B cell (primary cell): Measurements from ENCODE around the gene SEC22B. TPM values are rescaled to one million over a fixed set of nuclear protein-coding genes. Genes with fewer than 3 reads are reported as not detected.
"Not testable (repeated sequence)": the region's sequence is repeated elsewhere in the genome, so short reads cannot be mapped to it uniquely, and the experiment has no call there.

Experiments used
- ATAC-seq: fragments of 200-7000 bp; cut with Tn5 transposase; one replicate; pipeline ENCODE4 v1.10.0; 2021; ENCODE audit warnings: low read depth, mild to moderate bottlenecking, moderate number of reproducible peaks, moderate library complexity
- CTCF ChIA-PET: fragments of 350-600 bp; sonication (Branson Sonifier 250); formaldehyde crosslinking; loops from one replicate; lab custom pipeline; 2021; ENCODE audit warnings: antibody characterized with exemption, inconsistent platforms; lab: Charles Lee
- POLR2A ChIA-PET: fragments of 350-600 bp; sonication (Branson Sonifier 250); formaldehyde crosslinking; loops from one replicate; lab custom pipeline; 2021; ENCODE audit warnings: antibody characterized with exemption; lab: Charles Lee
- DNase-seq: peaks from one replicate; pipeline ENCODE4 v3.0.0; 2013
- H2AFZ ChIP-seq: 2 replicates; pipeline ENCODE4 v1.6.1; 2012; ENCODE audit warnings: mild to moderate bottlenecking, low read depth, low read length; ENCODE audit not compliant: insufficient read depth, poor library complexity, severe bottlenecking
- H3K27ac ChIP-seq, 2 donors: 1 replicate in 1 of 2; 2 replicates in 1 of 2; pipeline ENCODE4 v1.5.1; 2012 to 2013; ENCODE audit warnings: low read length in 2 of 2, mild to moderate bottlenecking in 2 of 2, moderate library complexity in 1 of 2
- H3K27me3 ChIP-seq, 4 experiments: fragments of 200-600 bp in 1 of 4; sonication (generic) in 1 of 4; replicated peaks in 1 of 4; 1 replicate in 2 of 4; 2 replicates in 2 of 4; pipeline versions ENCODE4 v1.6.1 to v1.7.0; 2013 to 2016; ENCODE audit warnings: low read length in 3 of 4, mild to moderate bottlenecking in 2 of 4, mixed read lengths in 1 of 4, moderate library complexity in 1 of 4; ENCODE audit not compliant: insufficient read depth in 4 of 4, control insufficient read depth in 3 of 4; ENCODE audit errors: control extremely low read depth in 1 of 4
- H3K36me3 ChIP-seq, 2 experiments: replicated peaks in 1 of 2; 1 replicate in 1 of 2; 2 replicates in 1 of 2; pipeline versions ENCODE4 v1.6.1 to v1.7.1; 2013; ENCODE audit warnings: low read length in 1 of 2; ENCODE audit not compliant: insufficient read depth in 2 of 2, control insufficient read depth in 1 of 2; ENCODE audit errors: control extremely low read depth in 1 of 2, extremely low read depth in 1 of 2
- H3K4me1 ChIP-seq, 2 donors: fragments of 200-600 bp in 1 of 2; sonication (generic) in 1 of 2; 1 replicate in 1 of 2; 2 replicates in 1 of 2; pipeline versions ENCODE4 v1.5.1 to v1.6.1; 2013 to 2017; ENCODE audit warnings: low read length in 2 of 2; ENCODE audit not compliant: control insufficient read depth in 2 of 2, insufficient read depth in 2 of 2
- H3K4me2 ChIP-seq: replicated peaks from 2 replicates; pipeline ENCODE3; 2012; ENCODE audit warnings: mild to moderate bottlenecking, low read depth, low read length; ENCODE audit not compliant: poor library complexity, severe bottlenecking
- H3K4me3 ChIP-seq, 5 experiments: fragments of 200-600 bp in 1 of 5; sonication (generic) in 1 of 5; 1 replicate in 3 of 5; 2 replicates in 2 of 5; pipeline versions ENCODE4 v1.5.1 to v1.7.0; 2011 to 2016; ENCODE audit warnings: low read length in 4 of 5, mild to moderate bottlenecking in 4 of 5, low read depth in 2 of 5, control low read depth in 1 of 5, moderate library complexity in 1 of 5; ENCODE audit not compliant: insufficient read depth in 1 of 5; ENCODE audit errors: control extremely low read depth in 1 of 5, extremely low read depth in 1 of 5
- H3K79me2 ChIP-seq: fragments of 200-600 bp; sonication (generic); one replicate; pipeline ENCODE4 v1.6.0; 2016; ENCODE audit warnings: low read length; ENCODE audit not compliant: control insufficient read depth, insufficient read depth
- H3K9ac ChIP-seq: fragments of 200-600 bp; sonication (generic); 2 replicates; pipeline ENCODE4 v1.6.1; 2017; ENCODE audit warnings: mild to moderate bottlenecking, low read length, moderate library complexity
- H3K9me3 ChIP-seq, 3 donors: one replicate each; pipeline versions ENCODE4 v1.6.1 to v1.7.1; 2013; ENCODE audit warnings: low read length in 2 of 3; ENCODE audit not compliant: control insufficient read depth in 2 of 3, insufficient read depth in 1 of 3; ENCODE audit errors: control extremely low read depth in 1 of 3
- H4K20me1 ChIP-seq: 2 replicates; pipeline ENCODE4 v1.6.0; 2012; ENCODE audit warnings: mild to moderate bottlenecking, low read length; ENCODE audit not compliant: insufficient read depth, control insufficient read depth, poor library complexity, severe bottlenecking
- H3K27ac Mint-ChIP-seq: one replicate; pipeline ENCODE4 v1.8.0; 2021; ENCODE audit warnings: mixed read lengths
- H3K27me3 Mint-ChIP-seq: one replicate; pipeline ENCODE4 v1.8.0; 2021; ENCODE audit warnings: mixed read lengths
- H3K4me1 Mint-ChIP-seq: one replicate; pipeline ENCODE4 v1.8.0; 2021; ENCODE audit warnings: mixed read lengths
- H3K4me3 Mint-ChIP-seq: one replicate; pipeline ENCODE4 v1.8.0; 2021; ENCODE audit warnings: mixed read lengths
- H3K9me3 Mint-ChIP-seq: one replicate; pipeline ENCODE4 v1.8.0; 2022; ENCODE audit warnings: mixed read lengths; ENCODE audit not compliant: insufficient read depth
- WGBS: methylation state at CpG from one replicate; pipeline ENCODE4 v1.1.5; 2013; ENCODE audit warnings: missing lambda C conversion rate; ENCODE audit not compliant: insufficient coverage; 5-methylcytosine and 5-hydroxymethylcytosine counted together
- intact Hi-C: fragments of 100-400 bp; cut with micrococcal nuclease; formaldehyde crosslinking; loops from one replicate; pipeline ENCODE4 v1.10.0; 2022
- polyA plus RNA-seq: library from polyadenylated mRNA; depleted of rRNA; stranded (reverse); fragments of >200 nt; gene quantifications from 2 replicates; pipeline ENCODE4 v1.2.3, GENCODE V29; 2012
- total RNA-seq, 2 donors: library from RNA; stranded (reverse); fragments of 120-200 nt in 1 of 2; gene quantifications; 1 replicate in 1 of 2; 2 replicates in 1 of 2; pipeline versions ENCODE4 v1.2.3 to v1.2.4, GENCODE V29; 2013 to 2022

SEC22B gene
- total and polyA plus RNA-seq, 2 donors (not counting 1 experiment from before 2014, with no cell fraction given): 6.5 to 33.0 TPM

DNA sequence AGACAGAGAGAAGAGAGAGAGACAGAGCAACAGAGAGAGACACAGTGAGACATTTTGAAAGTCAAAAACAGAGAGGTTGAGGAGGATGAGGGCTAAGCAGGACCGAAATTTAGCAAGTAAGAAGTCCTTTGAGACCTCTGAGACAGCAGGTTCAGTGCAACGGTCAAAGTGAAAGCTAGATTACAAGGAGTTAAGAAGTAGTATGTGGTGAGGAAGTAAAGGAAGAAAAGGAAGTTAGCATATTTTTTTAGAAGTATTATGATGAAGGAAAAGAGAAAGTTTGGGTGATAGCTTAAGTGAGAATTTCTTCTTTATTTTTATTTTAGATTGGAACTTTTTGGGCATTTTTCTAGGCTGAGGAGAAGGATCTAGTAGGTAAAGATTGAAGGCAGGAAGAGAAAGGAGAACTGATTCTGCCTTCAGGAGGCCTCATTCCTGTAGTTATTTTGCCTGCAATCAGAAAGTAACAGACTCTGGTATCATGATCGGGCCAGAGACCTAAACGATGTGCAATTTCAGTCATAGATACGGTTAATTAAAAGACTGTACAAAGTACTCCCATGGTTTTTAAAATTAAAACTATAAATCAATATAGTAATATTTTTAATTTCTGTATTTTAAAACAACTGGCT lies 53.9 kb downstream of the SEC22B start:
- H3K79me2 ChIP-seq, POLR2A ChIA-PET, H4K20me1 ChIP-seq, H3K27me3 ChIP-seq, H3K4me2 ChIP-seq, H3K36me3 ChIP-seq, H3K27ac ChIP-seq, CTCF ChIA-PET, H3K9me3 ChIP-seq, H3K9ac ChIP-seq, H3K9me3 Mint-ChIP-seq, H3K4me3 ChIP-seq, intact Hi-C loops, H3K27me3 Mint-ChIP-seq, H2AFZ ChIP-seq: not testable (repeated sequence)
- no CpG with 5 or more reads among the region's 5 CpGs for WGBS
- peak overlapping the region; percentile 53 for H3K27ac Mint-ChIP-seq
- DNase-seq (peak; percentile 15), ATAC-seq (peak; percentile 49)
- peaks cover 33% of the 10 kb centered on the region for H3K4me1 Mint-ChIP-seq
- peaks cover 11 to 16% of the 10 kb centered on the region in 2 donors for H3K4me1 ChIP-seq
- peak overlapping the region; percentile 62 for H3K4me3 Mint-ChIP-seq

DNA sequence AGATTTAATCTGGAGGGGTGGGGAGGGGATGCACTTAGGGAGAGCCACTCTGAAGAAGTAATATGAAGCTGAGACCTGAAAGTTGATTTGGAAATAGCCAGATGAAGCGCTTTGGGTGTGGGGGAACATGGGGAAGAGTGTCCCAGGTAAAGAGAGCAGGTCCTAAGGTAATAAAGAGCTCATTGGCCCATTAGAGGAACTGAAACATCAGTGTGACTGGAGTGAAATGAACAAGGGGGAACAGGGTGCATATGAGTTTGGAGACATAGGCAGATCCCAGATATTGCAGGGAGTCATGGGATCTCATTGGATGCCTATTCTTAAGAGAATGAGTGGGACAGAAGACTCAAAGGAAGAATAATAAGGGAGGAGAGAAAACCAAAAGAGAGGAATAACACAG lies 54.5 kb downstream of the SEC22B start:
- H3K36me3 ChIP-seq, H3K4me3 ChIP-seq, H3K27me3 ChIP-seq, H3K9me3 ChIP-seq, H4K20me1 ChIP-seq, POLR2A ChIA-PET, H3K4me2 ChIP-seq, H3K9ac ChIP-seq, H3K27ac ChIP-seq, H3K79me2 ChIP-seq, H3K27me3 Mint-ChIP-seq, H3K4me3 Mint-ChIP-seq, intact Hi-C loops, CTCF ChIA-PET, H3K9me3 Mint-ChIP-seq, H2AFZ ChIP-seq: not testable (repeated sequence)
- WGBS: 67% methylated on average over 1 of the region's 1 CpG
- Mint-ChIP-seq H3K27ac (peak overlapping the region; percentile 74), H3K4me1 (peaks cover 35% of the 10 kb centered on the region)
- peak; percentile 12 for DNase-seq
- ATAC-seq: peak; percentile 40
- peaks cover 11 to 17% of the 10 kb centered on the region in 2 donors for H3K4me1 ChIP-seq

DNA sequence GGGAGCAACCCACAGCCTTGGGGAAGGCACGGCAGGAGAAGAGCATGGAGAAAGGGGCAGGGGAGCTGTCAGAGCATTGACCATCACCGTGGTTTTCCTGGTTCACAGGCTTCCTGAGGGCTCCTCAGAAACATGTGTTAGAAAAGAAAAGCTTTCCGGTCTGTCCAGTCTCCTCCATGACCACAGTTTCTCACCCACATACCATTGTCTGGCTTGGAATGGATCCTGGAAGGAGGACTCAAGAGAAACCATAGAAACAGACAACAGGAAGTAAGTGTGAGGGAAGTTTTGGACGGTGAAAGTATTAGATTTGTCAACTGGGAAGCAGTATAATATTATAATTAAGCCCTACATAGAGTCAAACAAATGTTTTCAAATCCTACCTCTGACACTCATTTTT lies 55.8 kb downstream of the SEC22B start:
- H3K9me3 Mint-ChIP-seq, H2AFZ ChIP-seq, H3K27ac Mint-ChIP-seq, DNase-seq, H3K27me3 ChIP-seq, intact Hi-C loops, H3K79me2 ChIP-seq, H3K4me3 ChIP-seq, H3K9ac ChIP-seq, H3K27ac ChIP-seq, H3K4me2 ChIP-seq, H4K20me1 ChIP-seq, H3K36me3 ChIP-seq, POLR2A ChIA-PET, H3K4me3 Mint-ChIP-seq, CTCF ChIA-PET, H3K27me3 Mint-ChIP-seq, ATAC-seq, H3K9me3 ChIP-seq: not testable (repeated sequence)
- H3K4me1 ChIP-seq: peaks cover 11 to 22% of the 10 kb centered on the region in 2 donors
- WGBS: no CpG with 5 or more reads among the region's 4 CpGs
- H3K4me1 Mint-ChIP-seq: peaks cover 43% of the 10 kb centered on the region

DNA sequence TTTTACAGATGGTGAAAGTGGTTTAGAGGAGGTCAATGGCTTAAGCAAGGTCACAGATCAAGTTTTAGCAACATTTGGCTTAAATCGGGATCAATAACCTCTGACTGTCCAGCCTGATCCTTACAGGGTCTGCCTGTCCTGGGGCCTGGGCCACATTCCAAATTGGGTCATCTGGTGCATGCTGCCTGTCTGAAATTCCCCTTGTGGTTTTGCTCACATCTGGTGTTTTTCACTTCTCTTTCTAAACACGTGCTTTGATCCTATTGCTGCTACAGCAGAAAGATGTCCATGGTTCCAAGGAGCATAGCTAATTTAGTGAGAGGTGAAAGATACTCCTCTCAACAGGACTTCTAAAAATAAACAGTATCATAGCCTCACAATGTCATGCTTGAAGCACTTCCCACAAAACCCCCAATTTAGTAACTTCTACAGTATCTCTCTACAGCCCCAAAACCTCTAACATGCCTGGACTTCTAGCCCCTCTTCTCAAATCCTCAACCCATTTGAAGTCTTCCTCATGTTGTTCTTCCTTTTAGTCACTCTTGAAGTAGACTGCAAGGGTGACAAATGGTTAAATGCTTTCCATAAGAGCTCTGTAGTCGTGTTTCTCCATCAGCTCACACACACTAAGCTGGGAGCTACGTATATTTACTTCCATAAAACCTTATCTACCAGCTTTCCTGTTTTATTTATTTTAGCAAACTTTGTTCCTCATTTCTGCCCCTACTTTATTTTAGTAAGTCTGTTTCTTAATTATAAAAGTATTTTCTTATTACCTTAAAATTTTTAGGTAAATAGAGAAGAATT lies 58.7 kb downstream of the SEC22B start:
- Histone ChIP-seq H3K27ac (peak overlapping the region; percentile 40 to 71), H3K4me1 (peaks cover 13 to 20% of the 10 kb centered on the region in 2 donors)
- H3K9ac ChIP-seq, H3K4me3 ChIP-seq, H3K36me3 ChIP-seq, H3K4me2 ChIP-seq, H3K27me3 Mint-ChIP-seq, POLR2A ChIA-PET, CTCF ChIA-PET, H3K79me2 ChIP-seq, H3K9me3 Mint-ChIP-seq, H3K27me3 ChIP-seq, H2AFZ ChIP-seq, H4K20me1 ChIP-seq, intact Hi-C loops, H3K9me3 ChIP-seq: not testable (repeated sequence)
- ATAC-seq (peak; percentile 83), DNase-seq (peak; percentile 70)
- H3K4me3 Mint-ChIP-seq: peak overlapping the region; percentile 11
- H3K27ac Mint-ChIP-seq: peak overlapping the region; percentile 66
- peaks cover 40% of the 10 kb centered on the region for H3K4me1 Mint-ChIP-seq
- WGBS: no CpG with 5 or more reads among the region's 4 CpGs
